ENCODE data around the gene CDC5L.
A peak's percentile ranks its signal among the peaks of the same experiment; 100 is the strongest.
"Not testable (repeated sequence)": the region's sequence is repeated elsewhere in the genome, so short reads cannot be mapped to it uniquely, and the experiment has no call there.

CDC5L gene

DNA sequence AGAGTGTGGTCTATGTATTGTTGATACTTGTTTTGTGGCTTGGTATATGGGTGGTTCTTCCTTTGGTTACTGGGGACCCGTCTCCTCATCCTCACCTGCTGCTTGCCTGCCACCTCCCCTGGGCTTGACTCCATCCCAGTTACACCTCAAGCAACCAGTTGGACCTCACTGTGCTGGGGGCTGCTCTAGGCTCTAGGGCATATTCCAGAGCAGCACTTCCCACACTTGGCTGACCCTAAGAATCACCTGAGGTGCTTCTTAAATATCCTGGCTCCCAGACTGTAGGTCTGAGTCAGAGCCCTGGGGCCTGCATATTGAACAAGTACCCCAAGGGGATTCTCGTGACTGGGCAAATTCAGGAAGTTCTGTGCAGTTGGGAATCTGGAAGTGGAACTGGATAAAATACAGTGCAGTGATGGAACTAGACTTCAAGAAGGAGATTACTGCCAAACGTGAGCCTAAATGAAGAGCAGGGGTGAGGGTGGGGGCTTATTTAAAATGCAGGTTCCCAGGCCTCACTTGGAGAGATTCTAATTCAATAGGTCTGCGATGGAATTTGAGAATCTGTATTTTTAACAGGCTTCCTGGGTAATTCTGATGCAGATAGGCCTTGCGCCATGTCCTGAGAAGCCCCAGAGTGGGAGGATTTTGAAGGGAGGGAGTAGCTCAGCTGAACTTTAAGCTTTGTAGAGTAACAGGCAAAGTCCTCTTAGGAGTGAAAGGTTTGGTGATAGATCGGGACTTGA, 37.4 kb upstream of the CDC5L start:
- H4K12ac ChIP-seq (ENCODE audit: low read depth, low read length): no peak overlapping the region
- H3K9me3 ChIP-seq (ENCODE audit: insufficient read depth, low read depth, low read length): no peaks in the 10 kb centered on the region
- peaks cover 0 to 3% of the 10 kb centered on the region in 2 experiments for H3K4me1 ChIP-seq (ENCODE audit: control insufficient read depth in 1 of 2, insufficient read depth in 2 of 2, low read length in 2 of 2)
- no peak overlapping the region for H3K9ac ChIP-seq (ENCODE audit: low read length)
- no peak overlapping the region for H3K14ac ChIP-seq (ENCODE audit: low read length)
- no peak overlapping the region for H4K91ac ChIP-seq (ENCODE audit: low read depth, low read length)
- no peak overlapping the region for H2BK5ac ChIP-seq (ENCODE audit: low read depth, low read length, poor library complexity)
- H3K23ac ChIP-seq (ENCODE audit: low read length): peak overlapping the region; percentile 69
- H3K4me3 ChIP-seq (ENCODE audit: low read depth, low read length): no peak overlapping the region
- no peak overlapping the region for H3K4ac ChIP-seq (ENCODE audit: low read depth, low read length)
- H3K79me2 ChIP-seq (ENCODE audit: control insufficient read depth, insufficient read depth, low read length, poor library complexity): no peaks in the 10 kb centered on the region
- H2AFZ ChIP-seq (ENCODE audit: insufficient read depth, low read length, poor library complexity): no peak overlapping the region
- no peaks in the 10 kb centered on the region for H3K27me3 ChIP-seq (ENCODE audit: insufficient read depth, low read length)
- H4K8ac ChIP-seq (ENCODE audit: low read depth, low read length): no peak overlapping the region
- WGBS (ENCODE audit: extremely low coverage, insufficient coverage, insufficient read length): no CpG with 5 or more reads among the region's 6 CpGs
- H3K79me1 ChIP-seq (ENCODE audit: low read length): no peaks in the 10 kb centered on the region
- no peak overlapping the region for H2BK120ac ChIP-seq (ENCODE audit: insufficient read depth, low read length, poor library complexity)
- no peak overlapping the region for H3K18ac ChIP-seq (ENCODE audit: low read length)
- no peak overlapping the region for H2AK5ac ChIP-seq (ENCODE audit: low read length)
- no peak overlapping the region for H2BK12ac ChIP-seq (ENCODE audit: low read length)
- H3K27ac ChIP-seq (ENCODE audit: low read depth, low read length): no peak overlapping the region
- no peak overlapping the region for H3K4me2 ChIP-seq (ENCODE audit: low read length)
- no peaks in the 10 kb centered on the region for H3K36me3 ChIP-seq (ENCODE audit: control insufficient read depth in 1 of 2, insufficient read depth in 2 of 2, low read length in 2 of 2)
- DNase-seq: peak in 1 of 2 donors; percentile 13

DNA sequence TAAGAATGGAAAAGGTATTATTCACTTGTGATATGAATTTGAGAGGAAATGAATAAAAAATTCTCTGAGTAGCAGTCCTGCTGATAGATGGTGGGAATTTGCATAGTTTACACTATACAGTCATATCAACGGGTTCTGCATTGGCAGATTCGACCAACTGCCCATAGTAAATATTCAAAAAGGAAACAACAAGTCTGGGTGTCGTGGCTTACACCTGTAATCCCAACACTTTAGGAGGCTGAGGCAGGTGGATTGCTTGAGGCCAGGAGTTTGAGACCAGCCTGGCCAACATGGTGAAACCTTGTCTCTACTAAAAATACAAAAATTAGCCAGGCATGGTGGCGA, 36.9 kb upstream of the CDC5L start:
- H3K4ac ChIP-seq (ENCODE audit: low read depth, low read length); H3K36me3 ChIP-seq (ENCODE audit: control insufficient read depth in 1 of 2, insufficient read depth in 2 of 2, low read length in 2 of 2); H2BK120ac ChIP-seq (ENCODE audit: insufficient read depth, low read length, poor library complexity); H3K79me1 ChIP-seq (ENCODE audit: low read length); H2AFZ ChIP-seq (ENCODE audit: insufficient read depth, low read length, poor library complexity); H3K23ac ChIP-seq (ENCODE audit: low read length); H3K27ac ChIP-seq (ENCODE audit: low read depth, low read length); H3K9ac ChIP-seq (ENCODE audit: low read length); H3K79me2 ChIP-seq (ENCODE audit: control insufficient read depth, insufficient read depth, low read length, poor library complexity); H3K4me3 ChIP-seq (ENCODE audit: low read depth, low read length); DNase-seq; H3K4me2 ChIP-seq (ENCODE audit: low read length); H2AK5ac ChIP-seq (ENCODE audit: low read length); H3K9me3 ChIP-seq (ENCODE audit: insufficient read depth, low read depth, low read length); H2BK5ac ChIP-seq (ENCODE audit: low read depth, low read length, poor library complexity); H4K91ac ChIP-seq (ENCODE audit: low read depth, low read length); H4K12ac ChIP-seq (ENCODE audit: low read depth, low read length); H3K18ac ChIP-seq (ENCODE audit: low read length); H3K14ac ChIP-seq (ENCODE audit: low read length); H2BK12ac ChIP-seq (ENCODE audit: low read length); H4K8ac ChIP-seq (ENCODE audit: low read depth, low read length); H3K4me1 ChIP-seq (ENCODE audit: control insufficient read depth in 1 of 2, insufficient read depth in 2 of 2, low read length in 2 of 2); H3K27me3 ChIP-seq (ENCODE audit: insufficient read depth, low read length): not testable (repeated sequence)
- no CpG with 5 or more reads among the region's 4 CpGs for WGBS (ENCODE audit: extremely low coverage, insufficient coverage, insufficient read length)

DNA sequence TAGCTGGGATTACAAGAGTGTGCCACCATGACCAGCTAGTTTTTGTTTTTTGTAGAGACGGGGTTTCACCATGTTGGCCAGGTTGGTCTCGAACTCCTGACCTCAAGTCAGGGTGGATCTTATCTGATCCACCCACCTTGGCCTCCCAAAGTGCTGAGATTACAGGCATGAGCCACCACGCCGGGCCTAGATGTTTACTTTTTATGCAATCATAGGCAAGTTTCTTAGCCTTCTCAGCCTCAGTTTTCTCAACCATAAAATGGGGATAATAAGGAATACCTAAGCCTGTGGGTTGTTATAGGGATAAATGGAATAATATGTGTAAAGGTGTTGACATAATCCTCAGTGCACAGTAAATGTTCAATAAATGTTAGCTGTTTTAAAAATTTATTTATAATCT, 35.2 kb upstream of the CDC5L start:
- Histone ChIP-seq H3K4me3 (ENCODE audit: low read depth, low read length) (no peak overlapping the region), H3K4me1 (ENCODE audit: control insufficient read depth in 1 of 2, insufficient read depth in 2 of 2, low read length in 2 of 2) (peaks cover 0 to 3% of the 10 kb centered on the region in 2 experiments), H2AK5ac (ENCODE audit: low read length) (no peak overlapping the region), H3K27ac (ENCODE audit: low read depth, low read length) (no peak overlapping the region), H4K91ac (ENCODE audit: low read depth, low read length) (no peak overlapping the region), H2AFZ (ENCODE audit: insufficient read depth, low read length, poor library complexity) (no peak overlapping the region), H3K79me2 (ENCODE audit: control insufficient read depth, insufficient read depth, low read length, poor library complexity) (no peaks in the 10 kb centered on the region), H3K9ac (ENCODE audit: low read length) (no peak overlapping the region), H3K79me1 (ENCODE audit: low read length) (no peaks in the 10 kb centered on the region), H3K36me3 (ENCODE audit: control insufficient read depth in 1 of 2, insufficient read depth in 2 of 2, low read length in 2 of 2) (no peaks in the 10 kb centered on the region), H2BK120ac (ENCODE audit: insufficient read depth, low read length, poor library complexity) (no peak overlapping the region), H2BK12ac (ENCODE audit: low read length) (no peak overlapping the region), H2BK5ac (ENCODE audit: low read depth, low read length, poor library complexity) (no peak overlapping the region), H3K4ac (ENCODE audit: low read depth, low read length) (no peak overlapping the region), H4K12ac (ENCODE audit: low read depth, low read length) (no peak overlapping the region), H3K18ac (ENCODE audit: low read length) (no peak overlapping the region), H3K4me2 (ENCODE audit: low read length) (no peak overlapping the region), H3K23ac (ENCODE audit: low read length) (no peak overlapping the region), H3K9me3 (ENCODE audit: insufficient read depth, low read depth, low read length) (no peaks in the 10 kb centered on the region), H3K14ac (ENCODE audit: low read length) (no peak overlapping the region), H3K27me3 (ENCODE audit: insufficient read depth, low read length) (no peaks in the 10 kb centered on the region), H4K8ac (ENCODE audit: low read depth, low read length) (no peak overlapping the region)
- no CpG with 5 or more reads among the region's 4 CpGs for WGBS (ENCODE audit: extremely low coverage, insufficient coverage, insufficient read length)
- no peak for DNase-seq

DNA sequence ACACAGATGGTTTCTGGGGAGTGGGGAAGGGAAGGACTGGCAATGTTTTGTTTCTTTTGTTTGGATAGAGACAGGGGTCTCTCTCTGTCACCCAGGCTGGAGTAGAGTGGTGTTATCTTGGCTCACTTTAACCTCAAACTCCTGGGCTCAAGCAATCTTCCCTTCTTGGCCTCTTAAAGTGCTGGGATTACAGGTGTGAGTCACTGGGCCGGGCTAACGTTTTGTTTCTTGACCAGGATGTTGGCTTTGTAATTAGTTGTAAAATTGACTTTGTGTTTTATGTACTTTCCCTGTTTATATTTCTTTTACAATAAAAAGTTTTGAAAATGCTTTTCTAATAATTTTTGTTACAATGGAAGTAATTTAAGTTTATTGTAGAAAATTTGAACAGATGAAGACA, 34.2 kb upstream of the CDC5L start:
- no peak overlapping the region for H3K18ac ChIP-seq (ENCODE audit: low read length)
- H4K12ac ChIP-seq (ENCODE audit: low read depth, low read length): no peak overlapping the region
- H3K79me2 ChIP-seq (ENCODE audit: control insufficient read depth, insufficient read depth, low read length, poor library complexity): no peaks in the 10 kb centered on the region
- H3K23ac ChIP-seq (ENCODE audit: low read length): no peak overlapping the region
- no peaks in the 10 kb centered on the region for H3K9me3 ChIP-seq (ENCODE audit: insufficient read depth, low read depth, low read length)
- no peak overlapping the region for H3K4me3 ChIP-seq (ENCODE audit: low read depth, low read length)
- H2BK120ac ChIP-seq (ENCODE audit: insufficient read depth, low read length, poor library complexity): no peak overlapping the region
- no peak for DNase-seq
- H4K8ac ChIP-seq (ENCODE audit: low read depth, low read length): no peak overlapping the region
- H2AK5ac ChIP-seq (ENCODE audit: low read length): no peak overlapping the region
- no peaks in the 10 kb centered on the region for H3K36me3 ChIP-seq (ENCODE audit: control insufficient read depth in 1 of 2, insufficient read depth in 2 of 2, low read length in 2 of 2)
- H3K27me3 ChIP-seq (ENCODE audit: insufficient read depth, low read length): no peaks in the 10 kb centered on the region
- H2AFZ ChIP-seq (ENCODE audit: insufficient read depth, low read length, poor library complexity): no peak overlapping the region
- no peak overlapping the region for H3K4me2 ChIP-seq (ENCODE audit: low read length)
- no peak overlapping the region for H4K91ac ChIP-seq (ENCODE audit: low read depth, low read length)
- H3K9ac ChIP-seq (ENCODE audit: low read length): no peak overlapping the region
- H3K14ac ChIP-seq (ENCODE audit: low read length): no peak overlapping the region
- no peak overlapping the region for H2BK5ac ChIP-seq (ENCODE audit: low read depth, low read length, poor library complexity)
- H3K79me1 ChIP-seq (ENCODE audit: low read length): no peaks in the 10 kb centered on the region
- no CpG with 5 or more reads among the region's 2 CpGs for WGBS (ENCODE audit: extremely low coverage, insufficient coverage, insufficient read length)
- H3K4me1 ChIP-seq (ENCODE audit: control insufficient read depth in 1 of 2, insufficient read depth in 2 of 2, low read length in 2 of 2): peaks cover 0 to 3% of the 10 kb centered on the region in 2 experiments
- H2BK12ac ChIP-seq (ENCODE audit: low read length): no peak overlapping the region
- H3K4ac ChIP-seq (ENCODE audit: low read depth, low read length): no peak overlapping the region
- H3K27ac ChIP-seq (ENCODE audit: low read depth, low read length): no peak overlapping the region

Data from trophoblast cell (in vitro differentiated cells and primary cell).